DND-41 (cell line): ENCODE results near the gene CXCR5.

ENCODE experiments used
- ATAC-seq: fragments of 200-7000 bp; cut with Tn5 transposase; 3 replicates; pipeline ENCODE4 v1.9.1; 2021; ENCODE audit warnings: low read depth; ENCODE audit not compliant: insufficient read depth
- DNase-seq: peaks from one replicate; pipeline ENCODE4 v3.0.0-alpha.2; 2020
- H2AFZ ChIP-seq: 2 replicates; pipeline ENCODE4 v1.6.0; 2012; ENCODE audit warnings: low read depth, low read length
- H3K27ac ChIP-seq: 2 replicates; pipeline ENCODE4 v1.5.1; 2012; ENCODE audit warnings: low read length, inconsistent platforms
- H3K27me3 ChIP-seq: fragments of 200-600 bp; sonication (generic); 2 replicates; pipeline ENCODE4 v1.6.0; 2012; ENCODE audit warnings: low read length, mild to moderate bottlenecking, inconsistent platforms; ENCODE audit not compliant: insufficient read depth, poor library complexity
- H3K36me3 ChIP-seq: 2 replicates; pipeline ENCODE4 v1.5.1; 2012; ENCODE audit warnings: low read length, inconsistent platforms; ENCODE audit not compliant: insufficient read depth
- H3K4me1 ChIP-seq: 2 replicates; pipeline ENCODE4 v1.5.1; 2012; ENCODE audit warnings: mild to moderate bottlenecking, low read length; ENCODE audit not compliant: insufficient read depth
- H3K4me2 ChIP-seq: 2 replicates; pipeline ENCODE4 v1.6.0; 2012; ENCODE audit warnings: mild to moderate bottlenecking, moderate library complexity, low read length, inconsistent platforms; ENCODE audit not compliant: insufficient read depth
- H3K4me3 ChIP-seq, 2 experiments: fragments of 200-600 bp in 1 of 2; shearing (Covaris generic) in 1 of 2; 2 replicates each; pipeline ENCODE4 v1.5.1; 2012 to 2016; ENCODE audit warnings: inconsistent platforms in 2 of 2, low read length in 2 of 2, mild to moderate bottlenecking in 2 of 2, low read depth in 1 of 2, moderate library complexity in 1 of 2
- H3K79me2 ChIP-seq: 2 replicates; pipeline ENCODE4 v1.6.0; 2012; ENCODE audit warnings: low read length, inconsistent platforms; ENCODE audit not compliant: insufficient read depth
- H3K9ac ChIP-seq: 2 replicates; pipeline ENCODE4 v1.6.0; 2012; ENCODE audit warnings: low read depth, mild to moderate bottlenecking, inconsistent platforms, low read length, moderate library complexity
- H3K9me3 ChIP-seq: 2 replicates; pipeline ENCODE4 v1.5.1; 2012; ENCODE audit warnings: low read length, moderate library complexity, mild to moderate bottlenecking, inconsistent platforms; ENCODE audit not compliant: insufficient read depth, severe bottlenecking
- H4K20me1 ChIP-seq: 2 replicates; pipeline ENCODE4 v1.6.0; 2012; ENCODE audit warnings: low read length; ENCODE audit not compliant: insufficient read depth
- EZH2 ChIP-seq: IDR thresholded peaks from 3 replicates; pipeline ENCODE4 v1.6.1; 2012; ENCODE audit warnings: borderline replicate concordance, low read depth, mild to moderate bottlenecking, moderate library complexity, low read length, inconsistent platforms; ENCODE audit not compliant: severe bottlenecking
- TF ChIP-seq, protein P1 (sequence below): IDR thresholded peaks from 2 replicates; pipeline ENCODE4 v1.5.1; 2012; ENCODE audit warnings: borderline replicate concordance, low read length, moderate library complexity, mild to moderate bottlenecking; ENCODE audit not compliant: poor library complexity, severe bottlenecking; ENCODE audit errors: extremely low read depth

CXCR5 gene

DNA sequence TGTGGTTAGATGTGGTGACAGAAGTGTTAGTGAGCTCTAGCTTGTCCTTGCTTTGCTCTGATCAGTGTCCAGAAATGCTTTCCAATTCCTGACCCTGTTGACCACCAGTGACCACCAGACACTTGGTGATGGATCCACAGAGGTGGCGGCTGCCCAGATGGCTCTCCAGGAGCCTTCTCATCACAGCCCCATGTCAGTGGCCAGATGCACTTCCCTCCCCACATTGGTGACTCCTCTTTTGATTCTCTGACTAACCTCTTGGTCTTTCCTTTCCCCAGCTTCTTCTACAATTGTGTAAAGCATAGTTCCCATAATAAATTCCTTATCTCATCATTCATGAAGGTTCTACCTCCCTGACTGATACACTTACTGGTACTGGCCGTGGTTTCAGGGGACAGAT lies 40.1 kb upstream of the CXCR5 start:
- no peak overlapping the region for H2AFZ ChIP-seq
- H3K27me3 ChIP-seq, result no peaks in the 10 kb centered on the region
- no peak for DNase-seq
- H3K79me2 ChIP-seq, result no peaks in the 10 kb centered on the region
- ATAC-seq, result no peak
- H3K9me3 ChIP-seq, result no peaks in the 10 kb centered on the region
- H3K27ac ChIP-seq, result no peak overlapping the region
- no peak overlapping the region for H3K9ac ChIP-seq
- no peak overlapping the region for H3K4me2 ChIP-seq
- H4K20me1 ChIP-seq, result no peaks in the 10 kb centered on the region
- TF ChIP-seq EZH2, result no peak
- H3K4me3 ChIP-seq, result no peak overlapping the region
- H3K4me1 ChIP-seq, result peaks cover 9% of the 10 kb centered on the region
- H3K36me3 ChIP-seq, result no peaks in the 10 kb centered on the region

DNA sequence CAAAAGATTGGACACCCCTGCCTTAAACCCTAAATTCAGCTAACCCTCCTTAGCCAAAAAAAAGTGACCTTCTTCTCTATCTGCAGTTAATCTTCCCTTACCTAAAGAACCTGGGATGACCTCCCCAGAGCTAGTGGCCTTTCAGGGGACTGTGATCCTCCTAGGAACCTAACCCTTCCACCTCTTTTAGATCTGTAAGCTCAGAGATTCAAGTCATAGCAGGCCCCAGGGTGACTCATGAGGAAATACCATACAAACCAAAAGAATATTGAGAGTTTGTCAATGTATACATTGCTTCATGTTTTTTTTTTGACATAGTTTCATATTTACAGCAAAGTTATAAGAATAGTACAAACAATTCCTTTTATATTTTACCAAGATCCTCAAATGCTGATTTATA lies 38.3 kb upstream of the CXCR5 start:
- Histone ChIP-seq H3K27me3 (no peaks in the 10 kb centered on the region), H2AFZ (no peak overlapping the region), H3K4me3 (no peak overlapping the region), H3K9ac (no peak overlapping the region), H3K27ac (no peak overlapping the region), H3K4me2 (no peak overlapping the region), H3K9me3 (no peaks in the 10 kb centered on the region), H3K4me1 (peaks cover 9% of the 10 kb centered on the region), H3K36me3 (no peaks in the 10 kb centered on the region), H4K20me1 (no peaks in the 10 kb centered on the region), H3K79me2 (no peaks in the 10 kb centered on the region)
- DNase-seq (no peak), ATAC-seq (no peak)
- TF ChIP-seq, protein P1, sequence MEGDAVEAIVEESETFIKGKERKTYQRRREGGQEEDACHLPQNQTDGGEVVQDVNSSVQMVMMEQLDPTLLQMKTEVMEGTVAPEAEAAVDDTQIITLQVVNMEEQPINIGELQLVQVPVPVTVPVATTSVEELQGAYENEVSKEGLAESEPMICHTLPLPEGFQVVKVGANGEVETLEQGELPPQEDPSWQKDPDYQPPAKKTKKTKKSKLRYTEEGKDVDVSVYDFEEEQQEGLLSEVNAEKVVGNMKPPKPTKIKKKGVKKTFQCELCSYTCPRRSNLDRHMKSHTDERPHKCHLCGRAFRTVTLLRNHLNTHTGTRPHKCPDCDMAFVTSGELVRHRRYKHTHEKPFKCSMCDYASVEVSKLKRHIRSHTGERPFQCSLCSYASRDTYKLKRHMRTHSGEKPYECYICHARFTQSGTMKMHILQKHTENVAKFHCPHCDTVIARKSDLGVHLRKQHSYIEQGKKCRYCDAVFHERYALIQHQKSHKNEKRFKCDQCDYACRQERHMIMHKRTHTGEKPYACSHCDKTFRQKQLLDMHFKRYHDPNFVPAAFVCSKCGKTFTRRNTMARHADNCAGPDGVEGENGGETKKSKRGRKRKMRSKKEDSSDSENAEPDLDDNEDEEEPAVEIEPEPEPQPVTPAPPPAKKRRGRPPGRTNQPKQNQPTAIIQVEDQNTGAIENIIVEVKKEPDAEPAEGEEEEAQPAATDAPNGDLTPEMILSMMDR, result no peak
- TF ChIP-seq EZH2, result no peak

DNA sequence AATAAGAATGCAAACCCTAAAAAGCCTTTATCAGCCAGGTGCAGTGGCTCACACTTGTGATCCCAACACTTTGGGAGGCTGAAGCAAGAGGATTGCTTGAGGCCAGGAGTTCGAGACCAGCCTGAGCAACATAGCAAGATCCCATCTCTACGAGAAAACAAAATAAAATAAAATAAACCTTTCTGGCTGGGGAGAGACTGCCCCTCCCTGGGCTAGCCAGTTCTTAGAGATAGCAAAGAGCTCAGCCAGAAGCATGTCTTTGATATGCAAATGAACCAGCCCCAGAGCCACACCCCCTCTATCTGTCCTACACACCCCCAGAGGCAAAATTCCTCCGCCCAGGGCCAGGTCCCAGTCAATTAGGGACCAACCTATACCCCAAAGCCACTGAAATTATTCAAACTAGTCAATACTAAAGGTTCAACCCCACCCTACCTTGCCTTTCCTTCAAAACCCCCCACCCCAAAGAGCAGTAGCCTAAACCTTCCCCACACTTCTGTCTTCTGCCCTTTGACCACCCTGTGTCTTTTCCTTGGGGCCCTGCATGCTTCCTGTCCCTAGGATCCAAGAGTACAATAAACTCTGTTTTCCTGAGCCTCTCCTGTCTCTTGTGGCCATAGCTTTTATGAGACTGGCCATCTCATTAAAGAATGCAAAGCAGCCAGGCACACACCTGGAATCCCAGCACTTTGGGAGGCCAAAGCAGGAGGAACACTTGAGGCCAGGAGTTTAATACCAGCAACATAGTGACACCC lies 37.3 kb upstream of the CXCR5 start:
- Histone ChIP-seq H3K36me3 (no peaks in the 10 kb centered on the region), H3K79me2 (no peaks in the 10 kb centered on the region), H3K4me1 (peaks cover 5% of the 10 kb centered on the region), H2AFZ (no peak overlapping the region), H3K27ac (no peak overlapping the region), H3K4me3 (no peak overlapping the region), H3K4me2 (no peak overlapping the region), H4K20me1 (no peaks in the 10 kb centered on the region), H3K27me3 (no peaks in the 10 kb centered on the region), H3K9me3 (no peaks in the 10 kb centered on the region), H3K9ac (no peak overlapping the region)
- no peak for DNase-seq
- TF ChIP-seq, protein P1, result no peak
- TF ChIP-seq EZH2, result no peak
- no peak for ATAC-seq

DNA sequence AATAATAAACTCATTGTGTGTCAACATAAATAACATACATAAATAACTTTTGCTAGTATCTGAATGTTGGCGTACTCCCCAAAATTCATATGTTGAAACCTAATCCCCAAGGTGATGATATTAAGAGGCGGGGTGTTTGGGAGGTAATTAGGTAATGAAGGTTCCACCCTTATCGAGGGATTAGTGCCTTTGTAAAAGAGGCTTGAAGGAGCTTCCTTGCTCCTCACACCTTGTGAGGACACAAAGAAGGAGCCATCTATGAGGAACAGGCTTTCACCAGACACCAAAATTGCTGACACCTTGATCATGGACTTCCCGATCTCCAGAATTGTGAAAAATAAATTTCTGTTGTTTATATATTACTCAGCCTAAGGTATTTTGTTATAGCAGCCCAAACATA lies 33.9 kb upstream of the CXCR5 start:
- H2AFZ ChIP-seq, result no peak overlapping the region
- H3K9ac ChIP-seq, result no peak overlapping the region
- no peaks in the 10 kb centered on the region for H3K27me3 ChIP-seq
- no peaks in the 10 kb centered on the region for H3K9me3 ChIP-seq
- DNase-seq (no peak), ATAC-seq (no peak)
- no peaks in the 10 kb centered on the region for H3K79me2 ChIP-seq
- H3K4me2 ChIP-seq, result no peak overlapping the region
- no peak overlapping the region for H3K27ac ChIP-seq
- TF ChIP-seq, protein P1, result no peak
- no peak for TF ChIP-seq EZH2
- no peaks in the 10 kb centered on the region for H3K36me3 ChIP-seq
- H3K4me1 ChIP-seq, result no peaks in the 10 kb centered on the region
- no peaks in the 10 kb centered on the region for H4K20me1 ChIP-seq
- no peak overlapping the region for H3K4me3 ChIP-seq
